Left lung (tissue), 10 donors: Measurements from ENCODE around the gene NUP188. TPM values are rescaled to one million over a fixed set of nuclear protein-coding genes. Genes with fewer than 3 reads are reported as not detected.
A peak's percentile ranks its signal among the peaks of the same experiment; 100 is the strongest.

ENCODE experiments used
- ATAC-seq: fragments of 200-7000 bp; cut with Tn5 transposase; one replicate; pipeline ENCODE4 v1.9.1; 2020; ENCODE audit warnings: moderate library complexity
- DNase-seq, 4 donors: peaks; one replicate each; pipeline ENCODE4 v3.0.0-alpha.2; 2013 to 2020
- H3K27ac ChIP-seq, 2 donors: fragments of 200-600 bp; sonication (generic) in 1 of 2; one replicate each; pipeline versions ENCODE4 v1.5.0 to v1.8.0; 2020 to 2021
- H3K27me3 ChIP-seq, 2 donors: fragments of 200-600 bp; sonication (generic) in 1 of 2; one replicate each; pipeline versions ENCODE4 v1.5.0 to v1.8.0; 2020 to 2021
- H3K36me3 ChIP-seq, 2 donors: fragments of 200-600 bp; sonication (generic) in 1 of 2; one replicate each; pipeline versions ENCODE4 v1.5.0 to v1.8.0; 2020 to 2021
- H3K4me1 ChIP-seq, 2 donors: fragments of 200-600 bp; one replicate each; pipeline ENCODE4 v1.8.0; 2021
- H3K4me3 ChIP-seq, 2 donors: fragments of 200-600 bp; sonication (generic) in 1 of 2; one replicate each; pipeline versions ENCODE4 v1.5.0 to v1.8.0; 2020 to 2021; ENCODE audit warnings: mild to moderate bottlenecking in 1 of 2
- H3K9me3 ChIP-seq, 2 donors: fragments of 200-600 bp; sonication (generic) in 1 of 2; one replicate each; pipeline versions ENCODE4 v1.5.0 to v1.8.0; 2020 to 2021
- intact Hi-C, 2 donors: fragments of 100-400 bp; cut with DNase I; formaldehyde crosslinking; loops; one replicate each; pipeline versions ENCODE4 v1.11.2 to v1.14.2; 2022
- polyA plus RNA-seq, 6 donors: library from polyadenylated mRNA; unstranded; fragments of 120-200 nt; gene quantifications; one replicate each; pipeline ENCODE4 v1.2.1, GENCODE V29; 2013; ENCODE audit not compliant: insufficient read length in 6 of 6
- total RNA-seq, 2 donors: library from RNA; stranded (reverse); fragmentation: NEBNext Ultra II Directional; extraction: Animal tissue kit (Norgen Biotek cat#: 25700); gene quantifications; one replicate each; pipeline ENCODE4 v1.2.1, GENCODE V29; 2021
- TF ChIP-seq, protein P1 (sequence below), 2 donors: fragments of 200-600 bp; sonication (generic) in 1 of 2; IDR thresholded peaks; one replicate each; pipeline versions ENCODE4 v1.5.0 to v1.8.0; 2021; ENCODE audit warnings: antibody characterized with exemption in 2 of 2
- donor health status: DM: no; HTN: yes; CAD: no.
- donor health status: DM: no; HTN: no; CAD: no.

The NUP188 gene
- total and polyA plus RNA-seq, 8 donors, result 42.6 to 67.6 (median 58.9) TPM

DNA sequence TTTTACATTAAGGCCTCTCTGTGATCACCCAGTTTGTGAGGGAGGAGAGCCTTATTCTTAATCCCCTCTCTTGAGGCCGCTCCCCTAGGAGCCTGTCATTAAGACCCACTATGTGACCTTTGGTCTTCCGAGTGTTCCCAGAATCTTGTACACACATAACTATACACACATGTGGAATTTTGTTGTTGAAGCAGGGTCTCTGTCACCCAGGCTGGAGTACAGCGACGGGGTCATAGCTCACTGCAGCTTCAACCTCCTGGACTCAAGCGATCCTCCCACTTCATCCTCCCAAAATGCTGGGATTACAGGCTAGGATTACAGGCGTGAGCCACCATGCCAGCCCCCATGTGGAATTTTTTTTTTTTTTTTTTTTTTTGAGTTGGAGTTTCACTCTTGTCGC is 41.5 kb upstream of the NUP188 start:
- Histone ChIP-seq H3K9me3 (no peaks in the 10 kb centered on the region), H3K4me1 (peaks cover 5 to 39% of the 10 kb centered on the region in 2 donors), H3K4me3 (no peak overlapping the region), H3K36me3 (peaks cover 0 to 47% of the 10 kb centered on the region in 2 donors), H3K27ac (no peak overlapping the region), H3K27me3 (no peaks in the 10 kb centered on the region)
- intact Hi-C loops, result no loop called here
- TF ChIP-seq, protein P1, sequence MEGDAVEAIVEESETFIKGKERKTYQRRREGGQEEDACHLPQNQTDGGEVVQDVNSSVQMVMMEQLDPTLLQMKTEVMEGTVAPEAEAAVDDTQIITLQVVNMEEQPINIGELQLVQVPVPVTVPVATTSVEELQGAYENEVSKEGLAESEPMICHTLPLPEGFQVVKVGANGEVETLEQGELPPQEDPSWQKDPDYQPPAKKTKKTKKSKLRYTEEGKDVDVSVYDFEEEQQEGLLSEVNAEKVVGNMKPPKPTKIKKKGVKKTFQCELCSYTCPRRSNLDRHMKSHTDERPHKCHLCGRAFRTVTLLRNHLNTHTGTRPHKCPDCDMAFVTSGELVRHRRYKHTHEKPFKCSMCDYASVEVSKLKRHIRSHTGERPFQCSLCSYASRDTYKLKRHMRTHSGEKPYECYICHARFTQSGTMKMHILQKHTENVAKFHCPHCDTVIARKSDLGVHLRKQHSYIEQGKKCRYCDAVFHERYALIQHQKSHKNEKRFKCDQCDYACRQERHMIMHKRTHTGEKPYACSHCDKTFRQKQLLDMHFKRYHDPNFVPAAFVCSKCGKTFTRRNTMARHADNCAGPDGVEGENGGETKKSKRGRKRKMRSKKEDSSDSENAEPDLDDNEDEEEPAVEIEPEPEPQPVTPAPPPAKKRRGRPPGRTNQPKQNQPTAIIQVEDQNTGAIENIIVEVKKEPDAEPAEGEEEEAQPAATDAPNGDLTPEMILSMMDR (IDR thresholded peaks at IDR 0.05), result no peak
- no peak for ATAC-seq
- no peak for DNase-seq

DNA sequence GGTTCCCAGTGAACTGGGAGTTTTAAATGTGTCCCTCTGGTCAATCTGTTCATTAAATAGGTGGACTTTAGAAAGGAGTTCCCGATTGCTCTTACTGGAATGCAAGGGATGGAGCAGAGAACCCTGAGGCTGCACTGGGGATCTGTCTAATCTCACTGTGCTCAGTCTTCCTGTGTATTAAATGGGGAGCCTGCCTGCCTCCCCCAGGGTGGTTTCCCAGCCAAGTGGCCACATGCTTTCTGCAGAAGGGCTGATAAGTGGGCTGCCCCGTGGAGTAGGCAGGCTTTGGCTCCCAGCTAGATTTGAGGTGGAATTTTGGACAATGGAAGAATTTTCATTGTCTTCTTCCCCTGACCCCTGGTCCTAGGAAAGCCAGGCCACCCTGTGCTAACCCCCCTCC is 40.8 kb upstream of the NUP188 start:
- peaks cover 13 to 42% of the 10 kb centered on the region in 2 donors for H3K4me1 ChIP-seq
- no peak overlapping the region for H3K27ac ChIP-seq
- intact Hi-C loops, result no loop called here
- H3K36me3 ChIP-seq, result peaks cover 0 to 52% of the 10 kb centered on the region in 2 donors
- H3K27me3 ChIP-seq, result no peaks in the 10 kb centered on the region
- no peaks in the 10 kb centered on the region for H3K9me3 ChIP-seq
- no peak overlapping the region for H3K4me3 ChIP-seq
- TF ChIP-seq, protein P1 (IDR thresholded peaks at IDR 0.05), result no peak
- DNase-seq, result no peak
- ATAC-seq, result no peak

DNA sequence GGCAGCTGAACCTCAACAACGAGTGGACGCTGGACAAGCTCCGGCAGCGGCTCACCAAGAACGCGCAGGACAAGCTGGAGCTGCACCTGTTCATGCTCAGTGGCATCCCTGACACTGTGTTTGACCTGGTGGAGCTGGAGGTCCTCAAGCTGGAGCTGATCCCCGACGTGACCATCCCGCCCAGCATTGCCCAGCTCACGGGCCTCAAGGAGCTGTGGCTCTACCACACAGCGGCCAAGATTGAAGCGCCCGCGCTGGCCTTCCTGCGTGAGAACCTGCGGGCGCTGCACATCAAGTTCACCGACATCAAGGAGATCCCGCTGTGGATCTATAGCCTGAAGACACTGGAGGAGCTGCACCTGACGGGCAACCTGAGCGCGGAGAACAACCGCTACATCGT is 39.1 kb upstream of the NUP188 start:
- Histone ChIP-seq H3K4me3 (no peak overlapping the region), H3K36me3 (peaks cover 0 to 52% of the 10 kb centered on the region in 2 donors), H3K27me3 (no peaks in the 10 kb centered on the region), H3K4me1 (peaks cover 27 to 42% of the 10 kb centered on the region in 2 donors), H3K9me3 (no peaks in the 10 kb centered on the region), H3K27ac (no peak overlapping the region)
- TF ChIP-seq, protein P1 (IDR thresholded peaks at IDR 0.05), result no peak
- no peak for DNase-seq
- no peak for ATAC-seq
- intact Hi-C loops, result no loop called here

DNA sequence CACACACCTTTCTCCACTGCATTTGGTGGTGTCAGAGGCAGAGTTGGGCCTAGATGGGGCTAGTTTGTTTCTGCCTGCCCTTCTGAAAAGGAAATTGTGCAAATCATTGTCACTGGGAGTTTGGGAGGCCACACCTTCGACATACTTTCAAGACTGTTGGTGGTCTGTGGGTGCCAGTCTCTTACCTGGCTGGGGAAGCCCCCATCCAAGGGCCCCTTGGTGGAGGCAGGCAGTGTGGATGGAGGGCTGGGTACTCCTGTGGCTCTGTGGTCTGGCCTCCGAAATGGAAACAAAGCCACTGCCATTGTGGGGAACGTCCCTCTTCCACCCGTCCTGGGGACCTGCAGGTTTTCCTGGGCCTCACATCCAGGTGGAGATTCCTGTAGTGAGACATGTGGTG is 37.6 kb upstream of the NUP188 start:
- DNase-seq (no peak), ATAC-seq (no peak)
- H3K4me1 ChIP-seq, result peaks cover 35 to 57% of the 10 kb centered on the region in 2 donors
- peak overlapping the region in 1 of 2 donors; percentile 80 for H3K27ac ChIP-seq
- H3K9me3 ChIP-seq, result no peaks in the 10 kb centered on the region
- H3K36me3 ChIP-seq, result peaks cover 0 to 55% of the 10 kb centered on the region in 2 donors
- no peaks in the 10 kb centered on the region for H3K27me3 ChIP-seq
- intact Hi-C loops, result no loop called here
- H3K4me3 ChIP-seq, result no peak overlapping the region
- TF ChIP-seq, protein P1 (IDR thresholded peaks at IDR 0.05), result no peak

DNA sequence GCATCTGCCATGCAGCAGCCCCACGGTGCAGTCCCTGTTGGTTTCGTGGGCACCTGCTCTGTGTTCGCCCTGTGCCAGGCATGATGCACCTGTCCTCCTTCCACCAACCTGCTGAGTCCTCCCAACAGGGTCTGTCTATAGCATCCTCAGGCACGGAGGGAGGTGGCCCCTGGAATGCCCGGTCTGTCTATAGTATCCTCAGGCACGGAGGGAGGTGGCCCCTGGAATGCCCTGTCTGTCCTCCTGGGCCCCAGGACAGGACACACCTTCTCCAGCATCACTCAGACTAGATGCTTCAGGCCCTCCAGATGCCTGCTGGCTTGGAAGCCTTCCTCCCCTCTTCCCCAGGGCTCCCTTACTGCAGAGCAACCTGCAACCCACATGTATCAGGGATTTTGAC is 36.6 kb upstream of the NUP188 start:
- H3K4me1 ChIP-seq, result peaks cover 35 to 67% of the 10 kb centered on the region in 2 donors
- H3K4me3 ChIP-seq, result no peak overlapping the region
- peak overlapping the region; percentile 80 to 91 for H3K27ac ChIP-seq
- DNase-seq (no peak), ATAC-seq (no peak)
- peaks cover 0 to 62% of the 10 kb centered on the region in 2 donors for H3K36me3 ChIP-seq
- no peaks in the 10 kb centered on the region for H3K9me3 ChIP-seq
- intact Hi-C loops, result no loop called here
- no peaks in the 10 kb centered on the region for H3K27me3 ChIP-seq
- TF ChIP-seq, protein P1 (IDR thresholded peaks at IDR 0.05), result no peak
